Measurements from ENCODE around the gene GPR37. TPM values are rescaled to one million over a fixed set of nuclear protein-coding genes. Genes with fewer than 3 reads are reported as not detected.

GPR37 gene
- total RNA-seq, 1 experiment from 2014 or later: 10.5 TPM

- intact Hi-C loops (cut with micrococcal nuclease): loop anchor here (5.0 kb wide), 1 partner anchor 457 kb away; no protein-coding TSS in a partner anchor
- Histone ChIP-seq H3K9me3 (ENCODE audit: low read length) (peaks cover 8% of the 10 kb centered on the region; the same call in 1 of the 2 replicates), H3K79me2 (ENCODE audit: low read length) (no peaks in the 10 kb centered on the region), H3K4me1 (ENCODE audit: insufficient read depth, low read length) (peaks cover 14% of the 10 kb centered on the region), H4K20me1 (ENCODE audit: low read length) (no peaks in the 10 kb centered on the region), H3F3A (ENCODE audit: low read length, unreplicated experiment) (no peaks in the 10 kb centered on the region), H3K27ac (ENCODE audit: low read length) (no peak overlapping the region), H3K4me3 (ENCODE audit: low read length) (no peak overlapping the region), H3K9me2 (replicated peaks; ENCODE audit: low read length) (no peaks in the 10 kb centered on the region), H3K4me2 (ENCODE audit: low read length) (no peak overlapping the region), H3K27me3 (ENCODE audit: low read length) (no peaks in the 10 kb centered on the region), H3K36me3 (ENCODE audit: low read depth, low read length) (no peaks in the 10 kb centered on the region; the same call in 1 of the 2 replicates), H2AFZ (ENCODE audit: low read length) (no peak overlapping the region), H3K9ac (ENCODE audit: low read length) (no peak overlapping the region)
- ChIA-PET CTCF (no interaction called here), POLR2A (ENCODE audit: unreplicated experiment) (no interaction called here)
- no peak for ATAC-seq
- BruUV-seq (replicated peaks): no TSS peak
- DNase-seq: no peak
- no peak for TF ChIP-seq EZH2 (IDR thresholded peaks at IDR 0.05; ENCODE audit: low read length, unreplicated experiment)
- TF ChIP-seq EZH2phosphoT487 (IDR thresholded peaks at IDR 0.05; ENCODE audit: borderline replicate concordance, low read length): no peak
- TF ChIP-seq, protein P1, sequence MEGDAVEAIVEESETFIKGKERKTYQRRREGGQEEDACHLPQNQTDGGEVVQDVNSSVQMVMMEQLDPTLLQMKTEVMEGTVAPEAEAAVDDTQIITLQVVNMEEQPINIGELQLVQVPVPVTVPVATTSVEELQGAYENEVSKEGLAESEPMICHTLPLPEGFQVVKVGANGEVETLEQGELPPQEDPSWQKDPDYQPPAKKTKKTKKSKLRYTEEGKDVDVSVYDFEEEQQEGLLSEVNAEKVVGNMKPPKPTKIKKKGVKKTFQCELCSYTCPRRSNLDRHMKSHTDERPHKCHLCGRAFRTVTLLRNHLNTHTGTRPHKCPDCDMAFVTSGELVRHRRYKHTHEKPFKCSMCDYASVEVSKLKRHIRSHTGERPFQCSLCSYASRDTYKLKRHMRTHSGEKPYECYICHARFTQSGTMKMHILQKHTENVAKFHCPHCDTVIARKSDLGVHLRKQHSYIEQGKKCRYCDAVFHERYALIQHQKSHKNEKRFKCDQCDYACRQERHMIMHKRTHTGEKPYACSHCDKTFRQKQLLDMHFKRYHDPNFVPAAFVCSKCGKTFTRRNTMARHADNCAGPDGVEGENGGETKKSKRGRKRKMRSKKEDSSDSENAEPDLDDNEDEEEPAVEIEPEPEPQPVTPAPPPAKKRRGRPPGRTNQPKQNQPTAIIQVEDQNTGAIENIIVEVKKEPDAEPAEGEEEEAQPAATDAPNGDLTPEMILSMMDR (conservative IDR thresholded peaks at IDR 0.05; ENCODE audit: low read depth, low read length): no peak
These were observed 14.0 kb upstream of the GPR37 start for GRCh38 chr7:124779620-124780019.

DNA sequence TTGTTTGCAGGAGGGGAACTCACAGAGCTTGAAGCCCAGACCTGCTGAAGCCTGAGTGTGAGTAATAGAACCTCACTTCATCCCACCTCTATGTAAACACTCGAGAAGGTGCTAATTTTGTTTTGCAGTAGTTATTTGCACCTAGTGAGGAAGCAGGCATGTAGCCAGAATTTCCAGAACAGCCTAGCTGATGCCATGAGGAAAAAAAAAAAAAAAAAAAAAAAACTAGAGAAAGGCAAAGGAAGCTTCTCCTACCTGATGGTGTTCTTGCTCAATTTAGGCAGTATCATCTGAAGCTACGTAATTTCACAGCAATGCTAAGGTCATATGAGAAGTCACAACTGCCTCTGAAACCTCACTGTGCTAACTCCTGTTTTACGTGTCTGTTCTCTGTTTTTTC, 13.6 kb upstream of the GPR37 start:
- TF ChIP-seq, protein P1 (conservative IDR thresholded peaks at IDR 0.05; ENCODE audit: low read depth, low read length): no peak
- TF ChIP-seq EZH2phosphoT487 (IDR thresholded peaks at IDR 0.05; ENCODE audit: borderline replicate concordance, low read length) (no peak), EZH2 (IDR thresholded peaks at IDR 0.05; ENCODE audit: low read length, unreplicated experiment) (no peak)
- intact Hi-C loops (cut with micrococcal nuclease): no loop called here
- ATAC-seq: no peak

DNA sequence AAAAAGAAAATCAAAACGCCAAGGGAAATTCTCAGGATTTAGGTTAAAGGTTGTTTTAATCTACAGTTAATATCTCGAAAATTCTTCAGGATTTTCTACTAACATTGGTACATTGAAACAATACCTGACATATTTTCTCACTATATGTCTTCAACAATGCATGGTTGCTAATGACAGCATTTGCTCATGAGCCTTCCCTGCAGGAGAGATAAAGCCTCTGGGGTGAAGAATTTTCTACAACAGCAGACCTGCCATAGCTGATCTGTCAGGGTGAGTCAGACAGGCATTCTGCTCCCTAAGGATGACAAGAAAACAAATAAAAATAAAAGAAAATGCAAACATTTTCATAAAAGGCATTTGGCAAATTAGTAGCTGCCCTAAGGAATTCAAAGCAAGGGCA, 11.7 kb upstream of the GPR37 start:
- POLR2A ChIA-PET (ENCODE audit: unreplicated experiment): interaction anchor here (0.6 to 0.7 kb wide), 2 partner anchors 787 to 1764 kb away, joined by 3 to 15 read pairs; no protein-coding TSS in a partner anchor
- peak; percentile 56 for ATAC-seq
- BruUV-seq (replicated peaks): no TSS peak

More for the DNA sequence above, 13.6 kb upstream of the GPR37 start:
- POLR2A ChIA-PET (ENCODE audit: unreplicated experiment): no interaction called here
- no peaks in the 10 kb centered on the region for H3K9me2 ChIP-seq (replicated peaks; ENCODE audit: low read length)
- H3K4me1 ChIP-seq (ENCODE audit: insufficient read depth, low read length): peaks cover 14% of the 10 kb centered on the region
- H3K4me2 ChIP-seq (ENCODE audit: low read length): no peak overlapping the region
- H3K4me3 ChIP-seq (ENCODE audit: low read length): no peak overlapping the region
- no TSS peak for BruUV-seq (replicated peaks)
- H3K36me3 ChIP-seq (ENCODE audit: low read depth, low read length): no peaks in the 10 kb centered on the region; the same call in 1 of the 2 replicates
- no peaks in the 10 kb centered on the region for H3F3A ChIP-seq (ENCODE audit: low read length, unreplicated experiment)
- no peak overlapping the region for H3K27ac ChIP-seq (ENCODE audit: low read length)
- no peak overlapping the region for H3K9ac ChIP-seq (ENCODE audit: low read length)
- no peak for DNase-seq
- no peaks in the 10 kb centered on the region for H3K79me2 ChIP-seq (ENCODE audit: low read length)
- no peak overlapping the region for H2AFZ ChIP-seq (ENCODE audit: low read length)
- no peaks in the 10 kb centered on the region for H3K27me3 ChIP-seq (ENCODE audit: low read length)
- CTCF ChIA-PET: no interaction called here
- peaks cover 8% of the 10 kb centered on the region; the same call in 1 of the 2 replicates for H3K9me3 ChIP-seq (ENCODE audit: low read length)
- no peaks in the 10 kb centered on the region for H4K20me1 ChIP-seq (ENCODE audit: low read length)

More for the DNA sequence above, 11.7 kb upstream of the GPR37 start:
- H3K4me2 ChIP-seq (ENCODE audit: low read length): no peak overlapping the region
- no peaks in the 10 kb centered on the region for H4K20me1 ChIP-seq (ENCODE audit: low read length)
- DNase-seq: peak; percentile 42
- no peaks in the 10 kb centered on the region for H3K79me2 ChIP-seq (ENCODE audit: low read length)
- H3K4me1 ChIP-seq (ENCODE audit: insufficient read depth, low read length): peaks cover 14% of the 10 kb centered on the region
- no peaks in the 10 kb centered on the region; the same call in 1 of the 2 replicates for H3K36me3 ChIP-seq (ENCODE audit: low read depth, low read length)
- no peak overlapping the region for H3K27ac ChIP-seq (ENCODE audit: low read length)
- TF ChIP-seq, protein P1 (conservative IDR thresholded peaks at IDR 0.05; ENCODE audit: low read depth, low read length): no peak
- TF ChIP-seq EZH2phosphoT487 (IDR thresholded peaks at IDR 0.05; ENCODE audit: borderline replicate concordance, low read length): no peak
- no peak for TF ChIP-seq EZH2 (IDR thresholded peaks at IDR 0.05; ENCODE audit: low read length, unreplicated experiment)
- H3K9me3 ChIP-seq (ENCODE audit: low read length): peaks cover 8% of the 10 kb centered on the region; the same call in 1 of the 2 replicates
- CTCF ChIA-PET: interaction anchor here (0.6 kb wide), 1 partner anchor 8 kb away, joined by 3 read pairs; no protein-coding TSS in a partner anchor
- H3K4me3 ChIP-seq (ENCODE audit: low read length): no peak overlapping the region
- H3K9me2 ChIP-seq (replicated peaks; ENCODE audit: low read length): no peaks in the 10 kb centered on the region
- no peak overlapping the region for H3K9ac ChIP-seq (ENCODE audit: low read length)
- no peak overlapping the region for H2AFZ ChIP-seq (ENCODE audit: low read length)
- H3F3A ChIP-seq (ENCODE audit: low read length, unreplicated experiment): no peaks in the 10 kb centered on the region
- no peaks in the 10 kb centered on the region for H3K27me3 ChIP-seq (ENCODE audit: low read length)
- intact Hi-C loops (cut with micrococcal nuclease): no loop called here
